Endodermal cell (in vitro differentiated cells): ENCODE results near the gene POLR1E. TPM values are rescaled to one million over a fixed set of nuclear protein-coding genes. Genes with fewer than 3 reads are reported as not detected.
A peak's percentile ranks its signal among the peaks of the same experiment; 100 is the strongest.
"Not testable (repeated sequence)": the region's sequence is repeated elsewhere in the genome, so short reads cannot be mapped to it uniquely, and the experiment has no call there.

Source experiments
- DNase-seq: peaks from one replicate; pipeline ENCODE4 v3.0.0-alpha.2; 2017
- H3K27ac ChIP-seq: 2 replicates; pipeline ENCODE4 v1.5.1; 2013; ENCODE audit warnings: mild to moderate bottlenecking, low read depth, low read length, moderate library complexity
- H3K27me3 ChIP-seq: 2 replicates; pipeline ENCODE4 v1.6.1; 2013; ENCODE audit warnings: mild to moderate bottlenecking, low read length, moderate library complexity; ENCODE audit not compliant: insufficient read depth, control insufficient read depth, poor library complexity, severe bottlenecking
- H3K36me3 ChIP-seq: 2 replicates; pipeline ENCODE4 v1.7.0; 2013; ENCODE audit warnings: mild to moderate bottlenecking, low read length, moderate library complexity; ENCODE audit not compliant: control insufficient read depth, insufficient read depth
- H3K4me1 ChIP-seq: one replicate; pipeline ENCODE4 v1.7.0; 2013; ENCODE audit warnings: low read length; ENCODE audit not compliant: control insufficient read depth, insufficient read depth
- H3K4me3 ChIP-seq: 2 replicates; pipeline ENCODE4 v1.5.1; 2013; ENCODE audit warnings: mild to moderate bottlenecking, low read length, moderate library complexity
- H3K9ac ChIP-seq: 2 replicates; pipeline ENCODE4 v1.6.1; 2013; ENCODE audit warnings: mild to moderate bottlenecking, low read length, moderate library complexity; ENCODE audit not compliant: poor library complexity, severe bottlenecking; ENCODE audit errors: extremely low read depth
- H3K9me3 ChIP-seq: 2 replicates; pipeline ENCODE4 v1.6.1; 2013; ENCODE audit warnings: mild to moderate bottlenecking, low read length, moderate library complexity; ENCODE audit not compliant: control insufficient read depth
- H3K27ac Mint-ChIP-seq: 2 replicates; pipeline ENCODE4 v1.8.0; 2020; ENCODE audit warnings: mixed read lengths
- H3K27me3 Mint-ChIP-seq: 2 replicates; pipeline ENCODE4 v1.8.0; 2021; ENCODE audit warnings: mild to moderate bottlenecking, mixed read lengths; ENCODE audit not compliant: insufficient read depth
- H3K36me3 Mint-ChIP-seq: 2 replicates; pipeline ENCODE4 v1.8.0; 2020; ENCODE audit warnings: low read depth, mixed read lengths
- H3K4me1 Mint-ChIP-seq: 2 replicates; pipeline ENCODE4 v1.8.0; 2020; ENCODE audit warnings: mixed read lengths
- H3K4me3 Mint-ChIP-seq: 2 replicates; pipeline ENCODE4 v1.8.0; 2020; ENCODE audit warnings: mild to moderate bottlenecking, moderate library complexity, mixed read lengths
- H3K9me3 Mint-ChIP-seq: 2 replicates; pipeline ENCODE4 v1.8.0; 2020; ENCODE audit warnings: mild to moderate bottlenecking, mixed read lengths
- CTCF ChIP-seq: fragments of 200-600 bp; sonication (generic); conservative IDR thresholded peaks from 2 replicates; pipeline ENCODE4 v1.5.0; 2021; ENCODE audit warnings: antibody characterized with exemption, mild to moderate bottlenecking
- WGBS, 2 experiments: methylation state at CpG; one replicate each; pipeline versions ENCODE4 v1.1.5 to v1.1.7; 2013; ENCODE audit warnings: missing lambda C conversion rate in 2 of 2, mixed read lengths in 1 of 2; ENCODE audit not compliant: insufficient coverage in 1 of 2, insufficient read length in 1 of 2; 5-methylcytosine and 5-hydroxymethylcytosine counted together
- total RNA-seq, 2 donors: library from RNA; stranded (reverse); fragmentation: NEBNext Ultra II Directional in 1 of 2; extraction: Animal tissue kit (Norgen Biotek cat#: 25700) in 1 of 2; gene quantifications; 2 replicates in 1 of 2; 3 replicates in 1 of 2; pipeline ENCODE4 v1.2.1, GENCODE V29; 2021

POLR1E gene
- total RNA-seq, 2 donors from 2014 or later: 23.5 to 25.2 TPM

GRCh38 chr9:37468620-37469019, 17.1 kb upstream of the POLR1E start:
- Histone ChIP-seq H3K9me3 (peaks cover 5% of the 10 kb centered on the region), H3K4me1 (no peaks in the 10 kb centered on the region), H3K4me3 (no peak overlapping the region), H3K36me3 (no peaks in the 10 kb centered on the region), H3K9ac (no peak overlapping the region), H3K27me3 (no peaks in the 10 kb centered on the region), H3K27ac (no peak overlapping the region)
- Mint-ChIP-seq H3K36me3 (peaks cover 3% of the 10 kb centered on the region), H3K27ac (no peak overlapping the region), H3K4me1 (peaks cover 23% of the 10 kb centered on the region), H3K27me3 (no peaks in the 10 kb centered on the region), H3K9me3 (peaks cover 9% of the 10 kb centered on the region), H3K4me3 (no peak overlapping the region)
- TF ChIP-seq CTCF: no peak
- WGBS, 2 experiments: 97 to 98% methylated on average over 4 to 6 of the region's 6 CpGs
- no peak for DNase-seq

GRCh38 chr9:37471942-37472684, 13.6 kb upstream of the POLR1E start:
- Histone ChIP-seq H3K9ac (peak overlapping the region; percentile 49), H3K36me3 (no peaks in the 10 kb centered on the region), H3K4me3 (peak overlapping the region; percentile 33), H3K27ac (peak overlapping the region; percentile 90), H3K9me3 (peaks cover 25% of the 10 kb centered on the region), H3K27me3 (no peaks in the 10 kb centered on the region), H3K4me1 (no peaks in the 10 kb centered on the region)
- Mint-ChIP-seq H3K36me3 (peaks cover 3% of the 10 kb centered on the region), H3K4me1 (peaks cover 14% of the 10 kb centered on the region), H3K4me3 (peak overlapping the region; percentile 43), H3K27ac (peak overlapping the region; percentile 97), H3K27me3 (peaks cover 3% of the 10 kb centered on the region), H3K9me3 (peaks cover 29% of the 10 kb centered on the region)
- DNase-seq: peak; percentile 77
- no peak for TF ChIP-seq CTCF
- whole genome bisulfite sequencing, 2 experiments: 28 to 52% methylated on average over 6 to 7 of the region's 7 CpGs

GRCh38 chr9:37473982-37474381, 11.8 kb upstream of the POLR1E start:
- not testable (repeated sequence) for H3K36me3 Mint-ChIP-seq, H3K9ac ChIP-seq, H3K4me3 Mint-ChIP-seq, H3K36me3 ChIP-seq, DNase-seq, H3K27me3 Mint-ChIP-seq, H3K4me1 ChIP-seq, H3K27ac ChIP-seq, H3K27ac Mint-ChIP-seq, H3K27me3 ChIP-seq
- Histone ChIP-seq H3K4me3 (peak overlapping the region; percentile 15), H3K9me3 (peaks cover 25% of the 10 kb centered on the region)
- Mint-ChIP-seq H3K9me3 (peaks cover 29% of the 10 kb centered on the region), H3K4me1 (peaks cover 17% of the 10 kb centered on the region)
- 50 to 61% methylated on average over 2 to 6 of the region's 6 CpGs for WGBS, 2 experiments
